Measurements from ENCODE around the gene RPL29. TPM values are rescaled to one million over a fixed set of nuclear protein-coding genes. Genes with fewer than 3 reads are reported as not detected.

The RPL29 gene
- 1,027 and 1,065 TPM in 2 replicates for total RNA-seq

GRCh38 chr3:51995346-51996163 is at the start of gene RPL29:
Gene RPL29 (minus strand): TSS chr3:51995895. CDS start chr3:51995461, 434 bp downstream.

GRCh38 chr3:51982838-51983577 is 12.7 kb downstream of the RPL29 start, which contains the start of gene ACY1:
Gene ACY1 (plus strand): TSS chr3:51983535. CDS start chr3:51984065, 530 bp downstream.

GRCh38 chr3:51974963-51975851 is 20.5 kb downstream of the RPL29 start, which contains the start of gene ABHD14A:
Gene ABHD14A (plus strand): TSS chr3:51975064. CDS start chr3:51975136, 72 bp downstream.

GRCh38 chr3:51967384-51968169 is 28.1 kb downstream of the RPL29 start, which contains the start of gene PCBP4:
Gene PCBP4 (minus strand): TSS chr3:51967454. CDS start chr3:51961240, 6,214 bp downstream.

GRCh38 chr3:51955175-51955892 is 40.4 kb downstream of the RPL29 start, which contains the start of gene GPR62:
Gene GPR62 (plus strand): TSS chr3:51955381. CDS start chr3:51955653, 272 bp downstream.

Small RNA genes lying within 50 kb of the gene (small RNA-seq; reads per million reads assigned to genes)
- not detected for gene AC115284.1

Other genes with a start within 250 kb of the RPL29 start
- gene IQCF6, start 216.7 kb downstream of the RPL29 start, total RNA-seq = not detected in 2 replicates
- gene IQCF2, start 134.3 kb downstream of the RPL29 start, total RNA-seq = not detected in 2 replicates
- not detected in 2 replicates for gene IQCF5, start 120.3 kb downstream of the RPL29 start, total RNA-seq
- gene IQCF1, start 92.5 kb downstream of the RPL29 start, total RNA-seq = not detected in 2 replicates
- gene RRP9, start 54.0 kb downstream of the RPL29 start, total RNA-seq = 8.6 and 15.6 TPM in 2 replicates
- gene PARP3, start 53.5 kb downstream of the RPL29 start, total RNA-seq = 13.8 and 24.7 TPM in 2 replicates
- gene GPR62, start 40.5 kb downstream of the RPL29 start, total RNA-seq = under 0.01 TPM in 1 of 2 replicates, not detected in the other
- 55.7 and 174 TPM in 2 replicates for gene PCBP4, start 28.4 kb downstream of the RPL29 start, total RNA-seq
- gene ABHD14B, start 21.8 kb downstream of the RPL29 start, total RNA-seq = 22.9 and 28.3 TPM in 2 replicates
- gene ABHD14A, start 20.8 kb downstream of the RPL29 start, total RNA-seq = 11.0 and 12.7 TPM in 2 replicates
- gene ACY1, start 12.4 kb downstream of the RPL29 start, total RNA-seq = 36.1 and 49.7 TPM in 2 replicates
- gene DUSP7, start 60.7 kb upstream of the RPL29 start, total RNA-seq = 11.0 and 25.2 TPM in 2 replicates
- gene POC1A, start 158.5 kb upstream of the RPL29 start, total RNA-seq = 4.3 and 8.6 TPM in 2 replicates
- gene ALAS1, start 202.3 kb upstream of the RPL29 start, total RNA-seq = 32.2 and 34.3 TPM in 2 replicates
- under 0.01 and 0.11 TPM in 2 replicates for gene TLR9, start 229.8 kb upstream of the RPL29 start, total RNA-seq
- 108 and 160 TPM in 2 replicates for gene TWF2, start 243.3 kb upstream of the RPL29 start, total RNA-seq
- gene PPM1M, start 249.9 kb upstream of the RPL29 start, total RNA-seq = 23.3 and 34.5 TPM in 2 replicates